ENCODE results near the gene TENM4.

Gene TENM4

DNA sequence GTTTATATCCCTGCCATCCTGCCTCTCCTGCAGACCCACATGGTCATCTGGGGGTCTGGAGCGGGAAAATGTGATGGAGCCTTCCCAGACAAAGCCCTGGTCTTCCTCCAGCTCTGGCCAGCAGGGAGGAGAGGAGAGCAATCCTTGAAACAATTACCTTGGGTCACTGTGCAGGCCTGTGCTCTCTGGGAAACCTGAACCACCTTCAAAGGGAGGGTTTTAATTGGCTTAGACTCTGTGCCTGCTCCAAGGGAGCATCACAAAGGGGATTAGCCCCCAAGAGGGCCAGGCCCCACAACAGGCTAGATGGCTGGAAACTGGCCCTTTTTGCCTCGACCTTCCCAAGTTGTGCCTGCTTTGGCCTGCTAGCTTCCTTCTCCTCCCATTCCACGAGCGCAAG, 351.9 kb downstream of the TENM4 start:
- no peak for DNase-seq (ENCODE audit: low spot score)
- TF ChIP-seq, protein P1, sequence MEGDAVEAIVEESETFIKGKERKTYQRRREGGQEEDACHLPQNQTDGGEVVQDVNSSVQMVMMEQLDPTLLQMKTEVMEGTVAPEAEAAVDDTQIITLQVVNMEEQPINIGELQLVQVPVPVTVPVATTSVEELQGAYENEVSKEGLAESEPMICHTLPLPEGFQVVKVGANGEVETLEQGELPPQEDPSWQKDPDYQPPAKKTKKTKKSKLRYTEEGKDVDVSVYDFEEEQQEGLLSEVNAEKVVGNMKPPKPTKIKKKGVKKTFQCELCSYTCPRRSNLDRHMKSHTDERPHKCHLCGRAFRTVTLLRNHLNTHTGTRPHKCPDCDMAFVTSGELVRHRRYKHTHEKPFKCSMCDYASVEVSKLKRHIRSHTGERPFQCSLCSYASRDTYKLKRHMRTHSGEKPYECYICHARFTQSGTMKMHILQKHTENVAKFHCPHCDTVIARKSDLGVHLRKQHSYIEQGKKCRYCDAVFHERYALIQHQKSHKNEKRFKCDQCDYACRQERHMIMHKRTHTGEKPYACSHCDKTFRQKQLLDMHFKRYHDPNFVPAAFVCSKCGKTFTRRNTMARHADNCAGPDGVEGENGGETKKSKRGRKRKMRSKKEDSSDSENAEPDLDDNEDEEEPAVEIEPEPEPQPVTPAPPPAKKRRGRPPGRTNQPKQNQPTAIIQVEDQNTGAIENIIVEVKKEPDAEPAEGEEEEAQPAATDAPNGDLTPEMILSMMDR (IDR thresholded peaks at IDR 0.05; ENCODE audit: extremely low read depth, missing control alignments), result no peak

DNA sequence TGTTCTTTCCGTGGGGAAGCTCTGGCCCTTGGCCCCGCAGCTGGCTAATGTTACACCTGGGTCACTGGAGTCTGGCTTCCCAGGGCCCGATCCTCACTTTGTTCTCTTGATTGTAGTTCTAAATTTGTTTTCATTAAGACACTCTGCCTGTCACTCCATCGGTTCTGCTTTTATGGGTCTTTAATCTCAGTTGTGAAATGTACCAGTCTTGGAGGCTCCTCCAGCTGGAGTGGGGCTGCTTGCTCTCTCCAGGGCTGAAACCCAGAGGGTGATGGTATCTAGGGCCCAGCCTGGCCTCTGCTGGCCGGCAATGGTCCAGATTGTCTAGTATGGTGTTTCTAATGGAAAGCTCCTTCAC, 352.9 kb downstream of the TENM4 start:
- TF ChIP-seq, protein P1 (IDR thresholded peaks at IDR 0.05; ENCODE audit: extremely low read depth, missing control alignments), result no peak
- DNase-seq (ENCODE audit: low spot score), result no peak

DNA sequence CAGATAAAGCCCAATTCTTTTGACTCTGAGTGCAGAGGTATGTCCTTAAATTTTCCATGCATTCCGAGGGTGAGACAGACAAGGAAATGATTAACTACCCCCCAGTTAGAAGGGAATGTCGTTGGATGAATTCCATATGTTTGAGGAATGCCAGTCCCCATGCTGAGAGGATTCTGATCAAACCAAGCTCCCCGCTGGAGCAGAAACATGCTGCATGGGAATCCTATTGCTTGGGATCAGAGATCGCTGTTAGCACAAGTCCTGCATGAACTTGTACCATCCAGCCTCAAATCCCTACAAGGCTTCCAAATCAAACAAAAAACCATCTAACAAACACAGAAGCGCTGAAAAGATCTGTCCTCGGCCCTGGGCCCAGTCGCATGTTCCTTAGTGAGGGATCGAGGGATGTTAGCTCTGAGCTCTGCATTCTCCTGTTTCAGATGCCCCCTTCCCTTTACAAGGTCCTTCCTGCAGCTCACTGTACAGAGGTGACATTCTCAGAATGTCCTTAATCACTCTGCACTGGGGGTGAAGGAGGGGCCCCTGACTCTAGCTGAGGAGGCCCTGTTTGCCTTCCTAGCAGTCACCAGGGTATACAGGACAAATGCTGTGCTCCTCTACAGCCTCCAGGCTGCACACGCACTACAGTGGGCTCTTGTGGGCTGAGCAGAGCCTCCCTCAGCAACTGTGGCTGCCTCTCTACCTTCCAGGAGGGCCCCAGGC, 353.4 kb downstream of the TENM4 start:
- TF ChIP-seq, protein P1 (IDR thresholded peaks at IDR 0.05; ENCODE audit: extremely low read depth, missing control alignments), result no peak
- no peak for DNase-seq (ENCODE audit: low spot score)

DNA sequence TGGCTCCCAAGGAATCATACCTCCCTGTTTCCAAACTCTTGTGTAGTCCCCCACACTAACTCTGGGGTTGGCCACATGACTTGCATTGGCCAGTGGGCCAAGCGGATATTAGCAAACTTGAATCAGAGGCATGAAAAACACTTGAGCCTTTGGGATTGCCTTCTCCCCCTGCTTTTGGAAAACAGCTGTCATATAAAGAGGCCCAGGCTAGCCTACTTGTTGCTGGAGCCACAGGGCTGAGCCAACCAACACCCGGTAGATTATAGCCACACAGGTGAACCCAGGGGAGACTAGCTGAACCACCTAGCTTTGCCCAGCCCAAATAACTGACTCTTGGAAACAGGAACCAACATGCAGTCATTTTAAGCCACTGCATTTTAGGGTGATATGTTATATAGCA, 354.8 kb downstream of the TENM4 start:
- no peak for DNase-seq (ENCODE audit: low spot score)
- TF ChIP-seq, protein P1 (IDR thresholded peaks at IDR 0.05; ENCODE audit: extremely low read depth, missing control alignments), result no peak

DNA sequence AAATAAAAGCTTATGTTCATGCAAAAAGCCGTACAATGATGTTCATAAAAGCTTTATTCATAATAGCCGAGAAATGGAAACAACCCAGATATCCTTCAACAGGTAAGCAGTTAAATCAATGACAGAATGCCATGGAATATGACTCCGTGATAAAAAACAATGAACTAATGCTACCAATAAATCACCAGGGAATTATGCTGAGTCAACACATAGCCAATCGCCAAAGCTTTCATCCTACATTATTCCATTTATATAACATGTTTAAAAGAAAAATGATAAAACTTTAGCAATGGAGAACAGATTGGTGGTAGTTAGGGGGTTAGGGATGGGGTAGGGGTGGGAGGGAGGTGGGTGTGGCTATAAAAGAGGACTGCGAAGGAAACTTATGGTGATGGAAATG, 356.4 kb downstream of the TENM4 start:
- no peak for DNase-seq (ENCODE audit: low spot score)
- TF ChIP-seq, protein P1 (IDR thresholded peaks at IDR 0.05; ENCODE audit: extremely low read depth, missing control alignments), result no peak

DNA sequence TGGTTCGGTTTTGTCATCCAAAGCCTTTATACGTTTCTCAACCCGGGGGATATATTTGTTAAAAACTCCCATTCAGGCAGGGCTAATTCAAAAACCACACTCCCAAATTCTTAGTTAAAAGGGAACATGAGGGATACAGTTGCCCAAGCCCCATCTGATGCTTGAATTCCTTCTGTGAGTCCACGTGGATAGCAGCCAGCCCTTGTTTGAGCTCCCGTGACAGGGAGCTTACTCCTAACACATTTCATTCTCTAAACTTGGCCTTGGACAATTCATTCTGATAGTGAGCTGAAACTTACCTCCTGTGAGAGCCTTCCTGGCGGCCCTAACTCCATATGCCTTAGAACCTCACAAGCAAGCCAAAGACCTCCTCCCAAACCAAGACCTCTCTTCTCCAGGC, 357.5 kb downstream of the TENM4 start:
- TF ChIP-seq, protein P1 (IDR thresholded peaks at IDR 0.05; ENCODE audit: extremely low read depth, missing control alignments), result no peak
- DNase-seq (ENCODE audit: low spot score), result no peak

DNA sequence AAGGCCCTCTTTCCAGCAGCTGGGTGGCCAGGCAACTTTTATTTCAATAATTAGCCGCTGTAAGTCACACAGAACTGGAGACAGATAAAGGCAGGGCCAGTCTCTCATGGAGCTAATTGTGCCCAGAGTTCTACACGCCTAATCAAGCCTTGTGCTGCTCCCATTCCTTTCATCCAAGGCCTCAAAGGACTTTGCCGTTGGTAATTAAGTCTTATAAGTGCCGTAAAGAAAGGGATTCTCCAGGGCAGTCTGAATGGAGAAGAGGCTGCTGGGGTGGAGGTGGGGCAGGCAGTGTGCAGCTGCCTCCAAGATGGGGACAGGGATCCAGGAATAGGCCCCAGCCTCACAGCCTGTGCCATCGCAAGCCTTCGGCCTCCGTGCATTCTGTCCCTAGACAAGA, 357.9 kb downstream of the TENM4 start:
- no peak for DNase-seq (ENCODE audit: low spot score)
- TF ChIP-seq, protein P1 (IDR thresholded peaks at IDR 0.05; ENCODE audit: extremely low read depth, missing control alignments), result no peak

Data from GM20000 (cell line).